ENCODE measurements around the gene SLC12A9. TPM values are rescaled to one million over a fixed set of nuclear protein-coding genes. Genes with fewer than 3 reads are reported as not detected.

SLC12A9 gene
- total RNA-seq, 1 donor from 2014 or later, result 26.6 TPM

GRCh38 chr7:100826514-100827329 lies 25.8 kb upstream of the SLC12A9 start:
- no peak for TF ChIP-seq CTCF (IDR thresholded peaks at IDR 0.05)
- DNase-seq (ENCODE audit: low spot score), result no peak
- peaks cover 31% of the 10 kb centered on the region for H3K4me1 Mint-ChIP-seq (ENCODE audit: low read depth)
- no peaks in the 10 kb centered on the region for H3K9me3 Mint-ChIP-seq (ENCODE audit: low read depth)
- H3K27ac Mint-ChIP-seq (ENCODE audit: unreplicated experiment), result peak overlapping the region; percentile 70
- peak overlapping the region; percentile 93 for H3K4me3 Mint-ChIP-seq (ENCODE audit: unreplicated experiment)
- H3K36me3 Mint-ChIP-seq (ENCODE audit: low read depth), result peaks cover 8% of the 10 kb centered on the region
- no peaks in the 10 kb centered on the region for H3K27me3 Mint-ChIP-seq (ENCODE audit: low read depth)

GRCh38 chr7:100827330-100828226 lies 24.9 kb upstream of the SLC12A9 start, which contains the start of gene EPHB4:
Gene EPHB4 (minus strand): TSS chr7:100827523. CDS start chr7:100827030, 493 bp downstream.
- no peaks in the 10 kb centered on the region for H3K27me3 Mint-ChIP-seq (ENCODE audit: low read depth)
- peaks cover 31% of the 10 kb centered on the region for H3K4me1 Mint-ChIP-seq (ENCODE audit: low read depth)
- peaks cover 5% of the 10 kb centered on the region for H3K36me3 Mint-ChIP-seq (ENCODE audit: low read depth)
- TF ChIP-seq CTCF (IDR thresholded peaks at IDR 0.05), result peak; percentile 77
- H3K27ac Mint-ChIP-seq (ENCODE audit: unreplicated experiment), result peak within 1 kb of the TSS; percentile 89
- DNase-seq (ENCODE audit: low spot score), result no peak
- peak within 1 kb of the TSS; percentile 93 for H3K4me3 Mint-ChIP-seq (ENCODE audit: unreplicated experiment)
- no peaks in the 10 kb centered on the region for H3K9me3 Mint-ChIP-seq (ENCODE audit: low read depth)

- H3K4me1 Mint-ChIP-seq (ENCODE audit: low read depth), result peaks cover 31% of the 10 kb centered on the region
- TF ChIP-seq CTCF (IDR thresholded peaks at IDR 0.05), result no peak
- DNase-seq (ENCODE audit: low spot score), result no peak
- H3K36me3 Mint-ChIP-seq (ENCODE audit: low read depth), result no peaks in the 10 kb centered on the region
- H3K4me3 Mint-ChIP-seq (ENCODE audit: unreplicated experiment), result no peak overlapping the region
- H3K9me3 Mint-ChIP-seq (ENCODE audit: low read depth), result no peaks in the 10 kb centered on the region
- H3K27me3 Mint-ChIP-seq (ENCODE audit: low read depth), result no peaks in the 10 kb centered on the region
- no peak overlapping the region for H3K27ac Mint-ChIP-seq (ENCODE audit: unreplicated experiment)
Measured at GRCh38 chr7:100829150-100829716, 23.3 kb upstream of the SLC12A9 start.

- no peak for DNase-seq (ENCODE audit: low spot score)
- Mint-ChIP-seq H3K36me3 (ENCODE audit: low read depth) (no peaks in the 10 kb centered on the region), H3K4me1 (ENCODE audit: low read depth) (peaks cover 21% of the 10 kb centered on the region), H3K27me3 (ENCODE audit: low read depth) (no peaks in the 10 kb centered on the region), H3K27ac (ENCODE audit: unreplicated experiment) (no peak overlapping the region), H3K4me3 (ENCODE audit: unreplicated experiment) (no peak overlapping the region), H3K9me3 (ENCODE audit: low read depth) (no peaks in the 10 kb centered on the region)
- TF ChIP-seq CTCF (IDR thresholded peaks at IDR 0.05), result no peak
Measured at GRCh38 chr7:100830396-100830795, 22.1 kb upstream of the SLC12A9 start.

GRCh38 chr7:100832281-100832633 lies 20.3 kb upstream of the SLC12A9 start:
- Mint-ChIP-seq H3K4me3 (ENCODE audit: unreplicated experiment) (no peak overlapping the region), H3K4me1 (ENCODE audit: low read depth) (peaks cover 17% of the 10 kb centered on the region), H3K9me3 (ENCODE audit: low read depth) (no peaks in the 10 kb centered on the region), H3K27ac (ENCODE audit: unreplicated experiment) (no peak overlapping the region), H3K36me3 (ENCODE audit: low read depth) (no peaks in the 10 kb centered on the region), H3K27me3 (ENCODE audit: low read depth) (no peaks in the 10 kb centered on the region)
- TF ChIP-seq CTCF (IDR thresholded peaks at IDR 0.05), result no peak
- no peak for DNase-seq (ENCODE audit: low spot score)
